SU-DHL-6 (cell line): ENCODE data around the gene VRK3.

ENCODE experiments used
- H2AFZ ChIP-seq: fragments of 200-600 bp; sonication (generic); 2 replicates; pipeline ENCODE4 v1.6.1; 2014; ENCODE audit warnings: low read depth, mild to moderate bottlenecking, moderate library complexity, mixed read lengths, antibody characterized with exemption, low read length; ENCODE audit not compliant: severe bottlenecking
- H3F3A ChIP-seq: fragments of 200-600 bp; shearing (Covaris generic); 2 replicates; pipeline ENCODE4 v1.6.0; 2016; ENCODE audit warnings: antibody characterized with exemption, mild to moderate bottlenecking; ENCODE audit not compliant: insufficient read depth
- H3K27ac ChIP-seq: fragments of 200-600 bp; sonication (generic); 2 replicates; pipeline ENCODE4 v1.5.1; 2016; ENCODE audit warnings: low read depth, mild to moderate bottlenecking, low read length, moderate library complexity, mixed read lengths
- H3K27me3 ChIP-seq: fragments of 200-600 bp; sonication (generic), shearing (Covaris generic); 2 replicates; pipeline ENCODE4 v1.6.0; 2014; ENCODE audit warnings: mild to moderate bottlenecking, low read length
- H3K36me3 ChIP-seq: fragments of 200-600 bp; sonication (generic); 2 replicates; pipeline ENCODE4 v1.6.1; 2014; ENCODE audit warnings: mild to moderate bottlenecking, low read length, mixed read lengths
- H3K4me2 ChIP-seq: fragments of 300-600, 200-600 bp; shearing (Covaris generic), sonication (generic); 2 replicates; pipeline ENCODE4 v1.6.0; 2014; ENCODE audit warnings: low read length, low read depth, mild to moderate bottlenecking; ENCODE audit not compliant: poor library complexity, severe bottlenecking
- H3K4me3 ChIP-seq: fragments of 200-600 bp; sonication (generic); 2 replicates; pipeline ENCODE4 v1.5.1; 2014; ENCODE audit warnings: antibody characterized with exemption, low read length, mild to moderate bottlenecking, mixed read lengths; ENCODE audit not compliant: insufficient read depth, poor library complexity, severe bottlenecking
- H3K79me2 ChIP-seq: fragments of 200-600 bp; sonication (generic); 2 replicates; pipeline ENCODE4 v1.6.1; 2014; ENCODE audit warnings: mild to moderate bottlenecking, low read length, moderate library complexity; ENCODE audit not compliant: insufficient read depth
- H3K9ac ChIP-seq: fragments of 200-600 bp; sonication (generic); 2 replicates; pipeline ENCODE4 v1.7.0; 2014; ENCODE audit warnings: mild to moderate bottlenecking, low read length
- H3K9me2 ChIP-seq: fragments of 200-600 bp; sonication (generic); replicated peaks from 2 replicates; pipeline ENCODE4 v1.6.1; 2014; ENCODE audit warnings: low read length; ENCODE audit not compliant: insufficient read depth
- H3K9me3 ChIP-seq: fragments of 200-600 bp; sonication (generic); 2 replicates; pipeline ENCODE4 v1.6.1; 2014; ENCODE audit warnings: low read length, mixed read lengths; ENCODE audit not compliant: insufficient read depth
- H4K20me1 ChIP-seq: fragments of 200-600 bp; sonication (generic); 2 replicates; pipeline ENCODE4 v1.6.1; 2014; ENCODE audit warnings: low read depth, mild to moderate bottlenecking, antibody characterized with exemption, low read length, moderate library complexity, mixed read lengths
- CTCF ChIP-seq: fragments of 200-600 bp; sonication (generic); IDR thresholded peaks from one replicate; pipeline ENCODE4 v1.5.1; 2017; ENCODE audit warnings: antibody characterized with exemption, mild to moderate bottlenecking, low read length, moderate library complexity; ENCODE audit not compliant: insufficient read depth, poor library complexity, severe bottlenecking
- EZH2phosphoT487 ChIP-seq: fragments of 200-600 bp; sonication (generic), shearing (Covaris generic); conservative IDR thresholded peaks from 2 replicates; pipeline ENCODE4 v1.6.1; 2018; ENCODE audit warnings: mild to moderate bottlenecking, antibody characterized with exemption, low read length, moderate library complexity, mixed read lengths

Gene VRK3

DNA sequence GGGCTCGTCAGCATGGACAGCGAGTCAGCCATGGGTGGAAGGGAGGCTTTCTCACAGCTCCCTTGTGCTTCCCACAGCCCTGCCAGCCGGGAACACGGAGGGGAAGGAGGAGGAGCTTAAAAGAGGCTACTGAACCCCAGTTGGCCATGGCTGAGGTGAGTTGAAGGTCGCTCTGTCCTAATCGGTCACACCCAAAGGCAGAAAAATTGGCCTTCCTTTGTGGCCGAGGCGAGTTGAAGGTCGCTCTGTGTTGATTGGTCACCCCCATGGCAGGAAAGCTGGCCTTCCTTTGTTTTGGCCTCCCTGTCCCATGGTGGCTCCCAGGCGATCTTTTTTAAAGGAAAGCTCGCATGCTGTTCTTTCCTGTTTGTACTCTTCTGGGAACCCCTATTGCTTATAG lies 5.8 kb upstream of the VRK3 start:
- Histone ChIP-seq H3K9ac (no peak overlapping the region), H3K9me2 (no peaks in the 10 kb centered on the region), H4K20me1 (no peaks in the 10 kb centered on the region; the same call in 1 of the 2 replicates), H3K27ac (no peak overlapping the region), H3K79me2 (peaks cover 65% of the 10 kb centered on the region), H3K9me3 (no peaks in the 10 kb centered on the region), H3F3A (no peaks in the 10 kb centered on the region), H3K36me3 (peaks cover 4% of the 10 kb centered on the region; the same call in 1 of the 2 replicates), H3K4me3 (no peak overlapping the region), H3K27me3 (no peaks in the 10 kb centered on the region), H3K4me2 (no peak overlapping the region), H2AFZ (no peak overlapping the region)
- TF ChIP-seq EZH2phosphoT487: no peak
- no peak for TF ChIP-seq CTCF

GRCh38 chr19:50030225-50030624 lies 5.1 kb upstream of the VRK3 start:
- no peaks in the 10 kb centered on the region; the same call in 1 of the 2 replicates for H4K20me1 ChIP-seq
- H3K9me2 ChIP-seq: no peaks in the 10 kb centered on the region
- no peaks in the 10 kb centered on the region for H3F3A ChIP-seq
- peaks cover 59% of the 10 kb centered on the region for H3K79me2 ChIP-seq
- no peak overlapping the region for H3K9ac ChIP-seq
- H3K27me3 ChIP-seq: no peaks in the 10 kb centered on the region
- TF ChIP-seq EZH2phosphoT487: no peak
- no peak for TF ChIP-seq CTCF
- H3K4me3 ChIP-seq: no peak overlapping the region
- H3K27ac ChIP-seq: no peak overlapping the region
- H3K9me3 ChIP-seq: no peaks in the 10 kb centered on the region
- no peak overlapping the region for H3K4me2 ChIP-seq
- H2AFZ ChIP-seq: no peak overlapping the region
- peaks cover 4% of the 10 kb centered on the region; the same call in 1 of the 2 replicates for H3K36me3 ChIP-seq

DNA sequence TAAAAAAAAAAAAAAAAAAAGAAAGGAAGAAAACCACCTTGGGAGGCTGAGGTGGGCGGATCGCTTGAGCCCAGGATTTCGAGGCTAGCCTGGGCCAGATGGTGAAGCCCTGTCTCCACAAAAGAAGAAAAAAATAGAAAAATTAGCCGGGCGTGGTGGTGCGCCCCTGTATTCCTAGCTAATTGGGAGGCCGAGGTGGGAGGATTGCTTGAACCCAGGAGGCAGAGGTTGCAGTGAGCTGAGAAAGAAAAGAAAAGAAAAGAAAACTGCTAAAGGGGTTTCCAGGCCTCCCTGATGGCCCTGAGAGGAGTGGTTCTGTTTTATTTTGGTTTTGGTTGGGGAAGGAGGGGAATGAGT lies 1.4 kb upstream of the VRK3 start:
- H3K79me2 ChIP-seq: peaks cover 74% of the 10 kb centered on the region

More for the DNA sequence above, 1.4 kb upstream of the VRK3 start:
- TF ChIP-seq CTCF (no peak), EZH2phosphoT487 (no peak)
- Histone ChIP-seq H3K27me3 (no peaks in the 10 kb centered on the region), H2AFZ (no peak overlapping the region), H3K9me3 (no peaks in the 10 kb centered on the region), H3K9ac (peak overlapping the region; percentile 73), H3K4me2 (peak overlapping the region; percentile 78), H3K27ac (no peak overlapping the region), H3K36me3 (no peaks in the 10 kb centered on the region), H3K4me3 (peak overlapping the region; percentile 81), H4K20me1 (no peaks in the 10 kb centered on the region; the same call in 1 of the 2 replicates), H3F3A (no peaks in the 10 kb centered on the region), H3K9me2 (no peaks in the 10 kb centered on the region)
